HEK293 (cell line): ENCODE measurements around the gene TNFAIP2.
A peak's percentile ranks its signal among the peaks of the same experiment; 100 is the strongest.

Experiments
- GLI2 ChIP-seq: fragments of 450-650 bp; formaldehyde crosslinking; IDR thresholded peaks from 2 replicates; pipeline ENCODE4; 2017; ENCODE audit warnings: missing biosample characterization, missing genetic modification characterization, low read depth, borderline replicate concordance
- GLIS1 ChIP-seq: fragments of 450-650 bp; formaldehyde crosslinking; IDR thresholded peaks from 2 replicates; pipeline ENCODE4 v1.5.1; 2016; ENCODE audit warnings: missing biosample characterization, missing genetic modification characterization
- IKZF3 ChIP-seq: fragments of 450-650 bp; IDR thresholded peaks from 2 replicates; pipeline ENCODE4 v1.5.0; 2018; ENCODE audit warnings: missing biosample characterization, mild to moderate bottlenecking, missing genetic modification characterization, moderate library complexity
- INSM2 ChIP-seq: fragments of 450-650 bp; formaldehyde crosslinking; IDR thresholded peaks from 2 replicates; pipeline ENCODE4 v1.5.1; 2016; ENCODE audit warnings: missing biosample characterization, missing genetic modification characterization
- KLF1 ChIP-seq: fragments of 450-650 bp; formaldehyde crosslinking; IDR thresholded peaks from 2 replicates; pipeline ENCODE4 v1.5.1; 2016; ENCODE audit warnings: missing biosample characterization, missing genetic modification characterization
- KLF10 ChIP-seq: fragments of 450-650 bp; IDR thresholded peaks from 2 replicates; pipeline ENCODE4 v1.5.1; 2018; ENCODE audit warnings: missing biosample characterization, mild to moderate bottlenecking, missing genetic modification characterization
- KLF16 ChIP-seq: fragments of 450-650 bp; formaldehyde crosslinking; IDR thresholded peaks from 2 replicates; pipeline ENCODE4 v1.5.1; 2017; ENCODE audit warnings: missing biosample characterization, missing genetic modification characterization
- KLF7 ChIP-seq: fragments of 450-650 bp; formaldehyde crosslinking; IDR thresholded peaks from 2 replicates; pipeline ENCODE4 v1.5.1; 2016; ENCODE audit warnings: missing biosample characterization, missing genetic modification characterization, borderline replicate concordance
- KLF9 ChIP-seq: fragments of 450-650 bp; formaldehyde crosslinking; IDR thresholded peaks from 2 replicates; pipeline ENCODE4 v1.5.1; 2016; ENCODE audit warnings: missing biosample characterization, missing genetic modification characterization, low read depth
- OSR2 ChIP-seq: fragments of 450-650 bp; formaldehyde crosslinking; IDR thresholded peaks from 2 replicates; pipeline ENCODE4 v1.5.1; 2016; ENCODE audit warnings: missing biosample characterization, missing genetic modification characterization
- PATZ1 ChIP-seq: fragments of 450-650 bp; formaldehyde crosslinking; IDR thresholded peaks from 2 replicates; pipeline ENCODE4 v1.5.1; 2016; ENCODE audit warnings: missing biosample characterization, missing genetic modification characterization
- REPIN1 ChIP-seq: fragments of 450-650 bp; formaldehyde crosslinking; IDR thresholded peaks from 2 replicates; pipeline ENCODE4 v1.5.1; 2017; ENCODE audit warnings: missing biosample characterization, missing genetic modification characterization, low read depth
- SCRT1 ChIP-seq: fragments of 450-650 bp; formaldehyde crosslinking; IDR thresholded peaks from 2 replicates; pipeline ENCODE4 v1.5.1; 2016; ENCODE audit warnings: missing biosample characterization, missing genetic modification characterization, borderline replicate concordance
- SP2 ChIP-seq: fragments of 450-650 bp; formaldehyde crosslinking; IDR thresholded peaks from 2 replicates; pipeline ENCODE4 v1.5.1; 2016; ENCODE audit warnings: missing biosample characterization, missing genetic modification characterization
- ZBTB17 ChIP-seq: fragments of 450-650 bp; formaldehyde crosslinking; IDR thresholded peaks from 2 replicates; pipeline ENCODE4 v1.5.1; 2016; ENCODE audit warnings: missing biosample characterization, missing genetic modification characterization
- ZBTB49 ChIP-seq: fragments of 450-650 bp; formaldehyde crosslinking; IDR thresholded peaks from 2 replicates; pipeline ENCODE4 v1.5.1; 2016; ENCODE audit warnings: missing biosample characterization, missing genetic modification characterization, low read depth
- ZFHX2 ChIP-seq: fragments of 450-650 bp; formaldehyde crosslinking; conservative IDR thresholded peaks from 2 replicates; pipeline ENCODE4 v1.5.1; 2016; ENCODE audit warnings: missing biosample characterization, missing genetic modification characterization
- ZFP41 ChIP-seq: fragments of 450-650 bp; formaldehyde crosslinking; IDR thresholded peaks from 2 replicates; pipeline ENCODE4 v1.5.1; 2016; ENCODE audit warnings: missing biosample characterization, missing genetic modification characterization, borderline replicate concordance
- ZFP69B ChIP-seq: fragments of 450-650 bp; formaldehyde crosslinking; IDR thresholded peaks from 2 replicates; pipeline ENCODE4 v1.5.1; 2016; ENCODE audit warnings: missing biosample characterization, missing genetic modification characterization
- ZNF2 ChIP-seq: fragments of 450-650 bp; formaldehyde crosslinking; IDR thresholded peaks from 2 replicates; pipeline ENCODE4 v1.5.1; 2016; ENCODE audit warnings: missing biosample characterization, missing genetic modification characterization
- ZNF211 ChIP-seq: fragments of 450-650 bp; formaldehyde crosslinking; IDR thresholded peaks from 2 replicates; pipeline ENCODE4 v1.5.1; 2016; ENCODE audit warnings: low read depth, missing biosample characterization, missing genetic modification characterization
- ZNF239 ChIP-seq: fragments of 450-650 bp; formaldehyde crosslinking; IDR thresholded peaks from 2 replicates; pipeline ENCODE4 v1.5.1; 2016; ENCODE audit warnings: missing biosample characterization, missing genetic modification characterization
- ZNF24 ChIP-seq: fragments of 450-650 bp; formaldehyde crosslinking; IDR thresholded peaks from 2 replicates; pipeline ENCODE4 v1.5.1; 2016; ENCODE audit warnings: missing biosample characterization, missing genetic modification characterization
- ZNF248 ChIP-seq: fragments of 450-650 bp; formaldehyde crosslinking; IDR thresholded peaks from 2 replicates; pipeline ENCODE4 v1.5.1; 2017; ENCODE audit warnings: missing biosample characterization, missing genetic modification characterization
- ZNF292 ChIP-seq: fragments of 450-650 bp; formaldehyde crosslinking; IDR thresholded peaks from 2 replicates; pipeline ENCODE4 v1.5.1; 2016; ENCODE audit warnings: low read depth, missing biosample characterization, missing genetic modification characterization, borderline replicate concordance
- ZNF324 ChIP-seq: fragments of 450-650 bp; formaldehyde crosslinking; IDR thresholded peaks from 2 replicates; pipeline ENCODE4 v1.5.1; 2016; ENCODE audit warnings: missing biosample characterization, missing genetic modification characterization
- ZNF335 ChIP-seq: fragments of 450-650 bp; formaldehyde crosslinking; conservative IDR thresholded peaks from 2 replicates; pipeline ENCODE4 v1.5.1; 2016; ENCODE audit warnings: missing biosample characterization, missing genetic modification characterization
- ZNF501 ChIP-seq: fragments of 450-650 bp; formaldehyde crosslinking; IDR thresholded peaks from 2 replicates; pipeline ENCODE4 v1.5.1; 2016; ENCODE audit warnings: missing biosample characterization, missing genetic modification characterization
- ZNF510 ChIP-seq: fragments of 450-650 bp; formaldehyde crosslinking; IDR thresholded peaks from 2 replicates; pipeline ENCODE4 v1.5.1; 2018; ENCODE audit warnings: mild to moderate bottlenecking, missing genetic modification characterization, missing biosample characterization; ENCODE audit not compliant: insufficient replicate concordance
- ZNF561 ChIP-seq: fragments of 450-650 bp; IDR thresholded peaks from 2 replicates; pipeline ENCODE4 v1.5.1; 2018; ENCODE audit warnings: missing biosample characterization, missing genetic modification characterization, borderline replicate concordance
- ZNF600 ChIP-seq: fragments of 450-650 bp; formaldehyde crosslinking; IDR thresholded peaks from 2 replicates; pipeline ENCODE4 v1.5.1; 2016; ENCODE audit warnings: missing biosample characterization, missing genetic modification characterization
- ZNF654 ChIP-seq: fragments of 450-650 bp; formaldehyde crosslinking; IDR thresholded peaks from 2 replicates; pipeline ENCODE4 v1.5.1; 2016; ENCODE audit warnings: low read depth, missing biosample characterization, missing genetic modification characterization
- ZNF777 ChIP-seq: fragments of 450-650 bp; formaldehyde crosslinking; IDR thresholded peaks from 2 replicates; pipeline ENCODE4 v1.5.1; 2017; ENCODE audit warnings: missing biosample characterization, missing genetic modification characterization, borderline replicate concordance
- ZNF792 ChIP-seq: fragments of 450-650 bp; formaldehyde crosslinking; IDR thresholded peaks from 2 replicates; pipeline ENCODE4 v1.5.1; 2016; ENCODE audit warnings: missing biosample characterization, missing genetic modification characterization
- ZNF837 ChIP-seq: fragments of 450-650 bp; formaldehyde crosslinking; IDR thresholded peaks from 2 replicates; pipeline ENCODE4 v1.5.1; 2016; ENCODE audit warnings: missing biosample characterization, missing genetic modification characterization
- ZSCAN16 ChIP-seq: fragments of 450-650 bp; formaldehyde crosslinking; IDR thresholded peaks from 2 replicates; pipeline ENCODE4 v1.5.1; 2016; ENCODE audit warnings: missing biosample characterization, missing genetic modification characterization

The TNFAIP2 gene

GRCh38 chr14:103103461-103104388 lies 19.5 kb upstream of the TNFAIP2 start (continued):
- TF ChIP-seq INSM2 (tag by site-specific recombination) (no peak), KLF7 (tag by site-specific recombination) (peak; percentile 72), ZNF324 (0 out of 2 replicates have a peak, but pooled peaks have one; percentile 25), ZNF654 (tag by site-specific recombination) (no peak), IKZF3 (tag by site-specific recombination) (no peak), ZNF211 (tag by site-specific recombination) (no peak), KLF10 (peak; percentile 78), ZNF837 (no peak), ZNF501 (tag by site-specific recombination) (no peak), ZNF2 (tag by site-specific recombination) (no peak), OSR2 (tag by site-specific recombination) (no peak), ZNF292 (no peak), ZSCAN16 (tag by site-specific recombination) (no peak), GLI2 (no peak), ZNF239 (tag by site-specific recombination) (no peak), ZNF510 (tag by site-specific recombination) (no peak), SP2 (tag by site-specific recombination) (peak; percentile 45), SCRT1 (tag by site-specific recombination) (no peak), REPIN1 (tag by site-specific recombination) (no peak), ZNF561 (tag by site-specific recombination) (no peak), ZNF24 (tag by site-specific recombination) (no peak), GLIS1 (peak; percentile 51), ZBTB49 (tag by site-specific recombination) (no peak), ZNF335 (peak; percentile 43), ZFP69B (tag by site-specific recombination) (peak; percentile 92), PATZ1 (tag by site-specific recombination) (peak; percentile 81), ZNF248 (tag by site-specific recombination) (no peak), KLF16 (tag by site-specific recombination) (peak; percentile 87), ZFP41 (tag by site-specific recombination) (no peak), ZNF600 (tag by site-specific recombination) (peak; percentile 90), ZNF777 (tag by site-specific recombination) (peak; percentile 51; the same call in 1 of the 2 replicates), ZBTB17 (peak; percentile 86), ZNF792 (tag by site-specific recombination) (no peak), KLF9 (tag by site-specific recombination) (peak; percentile 98), ZFHX2 (tag by site-specific recombination) (peak; percentile 68), KLF1 (tag by site-specific recombination) (peak; percentile 97)
